IPS-11a (cell line): ENCODE results near the gene GCNT4.

Experiments used
- H3K4me3 ChIP-seq: one replicate; pipeline ENCODE4 v1.5.1; 2013; ENCODE audit warnings: low read depth, low read length, control low read depth

The GCNT4 gene

DNA sequence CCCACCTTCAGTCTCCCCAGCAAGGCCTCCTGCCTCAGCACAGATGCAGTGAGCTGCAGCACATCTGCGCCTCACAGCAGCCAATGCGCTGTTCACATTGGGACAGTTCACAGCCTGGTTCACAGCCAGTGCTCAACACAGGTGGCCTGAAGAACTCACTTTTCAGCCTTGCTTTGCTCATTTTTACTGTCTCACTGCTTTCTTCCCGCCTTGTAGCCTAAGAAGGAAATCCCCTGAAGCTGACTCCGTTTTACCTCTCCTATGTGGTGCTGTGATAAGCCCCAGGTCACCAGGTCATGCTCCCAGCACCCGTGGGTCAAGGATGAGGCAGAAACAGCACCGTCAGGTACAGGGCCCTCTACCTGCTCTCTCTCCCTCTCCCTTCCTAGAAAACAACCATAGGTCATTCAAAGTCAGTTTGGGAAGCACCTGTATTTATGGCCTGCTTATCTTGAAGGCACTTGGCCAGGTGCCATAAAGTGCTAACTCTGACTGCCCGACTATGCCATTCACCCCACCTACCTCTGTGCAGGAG, 1.1 kb downstream of the GCNT4 start:
- peak overlapping the region; percentile 18 for H3K4me3 ChIP-seq

DNA sequence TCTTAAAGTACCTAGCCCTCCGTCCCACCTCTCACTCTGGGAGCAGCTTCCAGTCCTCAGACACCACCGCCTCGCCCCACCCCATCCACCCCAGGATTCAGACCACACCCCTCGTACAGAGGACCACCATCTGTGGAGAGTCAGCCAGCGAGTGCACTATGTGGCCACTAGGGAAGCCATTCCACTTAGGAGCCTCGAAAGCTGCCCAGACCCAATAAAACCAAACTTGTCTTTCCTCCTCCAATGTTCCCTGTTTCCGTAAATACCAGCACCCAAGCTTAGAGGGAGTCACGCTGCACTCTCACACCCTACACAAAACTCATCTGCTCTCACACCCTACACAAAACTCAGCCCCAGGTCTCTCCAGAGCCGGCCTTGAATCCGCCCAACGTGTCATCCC, 1.9 kb downstream of the GCNT4 start:
- no peak overlapping the region for H3K4me3 ChIP-seq

DNA sequence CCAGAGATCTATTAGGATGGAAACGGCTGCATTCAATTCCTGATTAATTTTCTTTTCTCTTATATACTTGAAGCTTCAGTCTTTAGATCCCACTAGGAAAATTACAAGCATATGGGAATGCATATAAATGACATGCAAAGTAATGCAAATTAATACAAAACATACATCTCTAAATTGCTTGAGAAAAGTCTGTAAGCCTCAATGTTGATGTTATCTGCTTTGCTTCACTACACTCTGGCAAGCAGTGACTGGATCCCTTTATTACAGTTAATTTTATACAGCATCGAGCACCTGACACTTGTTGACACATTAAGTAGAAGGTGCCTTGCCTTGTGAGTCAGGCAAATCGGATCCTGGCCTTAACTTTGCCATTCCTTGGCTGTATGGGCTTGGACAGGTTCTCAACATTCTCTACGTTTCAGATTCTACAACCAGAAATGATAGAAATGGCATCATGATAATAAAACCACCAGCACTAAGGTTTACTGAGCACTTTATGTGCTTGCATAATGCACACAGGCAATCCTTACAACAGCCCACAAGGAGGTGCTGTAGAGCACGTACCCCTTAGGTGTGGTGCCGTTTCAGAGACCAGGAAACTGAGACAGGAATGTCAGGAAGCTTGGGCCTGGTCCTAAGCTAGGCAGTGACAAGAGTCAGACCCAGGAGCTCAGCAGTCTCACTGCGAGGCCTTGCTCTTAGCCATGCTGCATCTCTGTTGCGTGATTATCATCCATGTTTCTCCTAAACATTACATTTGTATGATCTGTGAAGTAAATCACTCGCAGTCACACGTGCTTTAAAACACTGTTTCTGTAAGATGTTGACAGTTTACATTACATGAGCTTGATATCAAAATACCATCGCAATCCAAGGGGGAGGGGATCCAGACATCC, 2.7 kb downstream of the GCNT4 start:
- no peak overlapping the region for H3K4me3 ChIP-seq

DNA sequence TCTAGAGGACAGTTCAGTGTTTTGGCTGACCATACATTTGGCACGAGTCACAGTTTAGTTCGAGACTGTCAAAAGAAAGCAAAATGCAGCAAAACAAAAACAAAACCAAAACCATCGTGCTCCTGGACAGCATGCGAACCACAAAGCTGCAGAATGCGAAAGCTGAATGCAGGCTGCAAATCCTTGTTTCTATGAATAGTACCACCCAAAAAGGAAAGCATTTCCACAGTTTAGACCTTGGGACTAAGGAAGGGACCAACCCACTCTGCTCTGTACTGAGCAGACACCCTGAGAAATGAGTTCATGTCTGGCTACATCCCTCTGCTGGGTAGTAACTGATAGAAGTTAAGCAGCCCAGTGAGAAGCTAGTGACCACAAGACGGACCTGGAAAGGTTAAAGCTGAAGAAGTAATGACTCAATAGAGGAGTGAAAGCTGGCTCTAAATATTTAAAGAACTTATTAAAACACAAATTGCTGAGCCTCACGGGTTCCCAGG, 3.9 kb downstream of the GCNT4 start:
- H3K4me3 ChIP-seq: no peak overlapping the region

DNA sequence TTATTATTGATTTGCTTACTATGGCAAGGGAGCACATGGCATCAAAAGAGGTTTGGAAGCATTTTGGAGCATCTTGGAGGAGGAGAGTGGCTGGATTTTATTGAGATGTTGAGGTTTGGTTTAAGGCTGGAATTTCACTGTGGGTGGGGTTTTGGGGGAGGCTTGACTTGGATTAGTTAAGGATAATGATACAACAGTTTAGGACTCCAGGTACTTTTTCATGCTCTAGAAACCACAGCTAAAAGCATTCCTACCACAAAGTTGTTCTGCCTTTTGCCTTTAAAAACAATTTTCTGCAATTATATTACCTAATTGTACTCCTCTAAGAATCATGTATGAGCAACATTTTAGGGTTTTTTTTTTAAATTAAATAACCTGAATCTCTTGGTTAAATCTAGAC, 5.0 kb downstream of the GCNT4 start:
- H3K4me3 ChIP-seq: no peak overlapping the region

DNA sequence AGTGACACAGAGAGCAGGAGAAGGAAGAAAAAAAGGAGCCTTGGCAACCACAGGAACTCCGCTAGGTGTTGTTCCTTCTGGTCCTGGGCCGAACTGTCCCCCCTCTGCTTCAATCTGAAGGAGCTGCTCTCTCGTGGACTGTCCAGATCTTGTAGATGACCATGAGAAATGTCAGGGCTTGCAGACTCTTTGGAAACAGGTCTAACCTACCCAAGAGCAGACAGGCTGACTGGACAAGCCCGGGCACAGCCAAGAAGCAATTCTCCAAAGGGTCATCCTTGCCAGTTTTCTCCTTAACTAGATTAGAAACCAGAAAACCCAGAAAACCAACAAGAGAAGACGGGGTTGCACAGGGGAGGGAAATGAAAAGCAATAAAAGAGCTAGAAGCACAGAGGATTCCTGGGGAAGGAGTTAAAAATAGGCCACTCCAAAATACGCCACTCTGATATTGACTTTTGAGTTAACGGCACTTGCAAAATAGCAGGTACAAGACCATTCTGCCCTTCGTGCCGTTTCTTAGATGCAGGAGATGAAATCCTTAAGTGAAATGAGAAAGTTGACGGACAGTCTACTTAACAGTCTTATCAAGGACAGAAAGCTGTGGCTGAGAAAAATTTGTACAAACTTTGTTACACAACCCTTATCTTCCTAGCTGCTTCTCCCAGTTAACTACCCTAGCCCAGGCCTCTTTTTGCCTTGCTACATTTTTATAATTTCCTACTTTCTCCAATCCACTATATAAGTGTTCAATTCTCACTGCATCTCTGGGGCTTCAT, 5.8 kb downstream of the GCNT4 start:
- no peak overlapping the region for H3K4me3 ChIP-seq

DNA sequence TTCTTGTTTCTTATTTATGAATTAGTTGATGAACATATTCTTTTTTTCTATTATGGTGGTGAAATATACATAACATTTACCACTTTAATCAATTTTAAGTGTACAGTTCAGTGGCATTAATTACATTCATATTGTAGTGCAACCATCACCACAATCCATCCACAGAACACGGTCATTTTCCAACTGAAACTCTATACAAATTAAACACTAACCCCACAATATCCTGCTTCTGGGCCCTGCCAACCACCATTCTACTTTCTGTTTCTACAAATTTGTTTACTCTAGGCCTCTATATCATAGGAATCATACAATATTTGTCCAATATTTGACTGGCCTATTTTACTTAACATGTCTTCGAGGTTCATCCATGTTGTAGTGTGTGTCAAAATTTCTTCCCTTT, 7.3 kb downstream of the GCNT4 start:
- H3K4me3 ChIP-seq: no peak overlapping the region

DNA sequence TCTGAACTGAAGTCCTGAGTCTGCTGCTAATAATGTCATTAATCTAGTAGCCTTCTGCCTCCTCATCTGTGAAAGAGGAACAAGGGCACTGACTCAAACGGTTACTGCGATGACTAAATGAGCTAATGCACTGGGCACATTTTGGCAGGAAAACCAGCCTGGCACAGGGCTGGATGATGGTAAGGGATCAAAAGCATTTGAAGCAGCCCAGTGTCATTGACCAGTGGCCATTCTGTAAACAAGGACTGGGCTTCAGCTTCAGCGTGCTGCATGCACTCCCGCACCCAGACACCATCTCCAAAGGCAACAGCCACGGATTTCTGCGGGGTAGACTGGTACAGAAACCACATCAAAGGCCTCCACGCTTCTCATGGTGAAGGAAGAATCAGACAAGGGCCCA, 8.0 kb downstream of the GCNT4 start:
- H3K4me3 ChIP-seq: no peak overlapping the region

DNA sequence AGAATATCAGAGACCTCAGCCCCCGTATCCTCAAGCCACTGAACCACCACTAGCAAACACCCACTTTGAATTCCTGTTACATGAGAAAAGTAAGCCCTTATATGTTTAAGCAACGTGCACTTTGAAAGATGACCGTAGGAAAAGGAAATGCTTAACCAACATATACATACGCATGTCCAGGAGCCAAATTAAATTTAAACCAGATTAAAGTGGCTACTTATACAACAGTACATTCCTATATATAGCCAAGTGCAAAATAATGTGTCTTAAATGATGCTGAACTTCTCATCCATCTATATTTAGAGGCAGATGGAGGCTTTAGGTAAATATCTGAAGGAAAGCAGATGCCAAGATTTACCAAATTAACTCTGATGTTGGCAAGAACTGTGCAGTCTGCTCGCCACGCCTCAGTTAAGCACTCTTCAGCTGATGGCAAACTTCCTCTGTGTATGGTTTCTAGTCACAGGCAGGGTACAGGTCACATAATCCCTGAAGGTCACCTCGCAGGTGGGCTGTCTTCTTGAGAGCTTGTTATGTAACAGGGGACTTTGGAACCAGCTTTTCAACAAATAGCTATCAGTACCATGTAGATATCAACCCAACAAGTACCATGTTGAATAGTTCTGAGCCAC, 8.6 kb downstream of the GCNT4 start:
- no peak overlapping the region for H3K4me3 ChIP-seq

DNA sequence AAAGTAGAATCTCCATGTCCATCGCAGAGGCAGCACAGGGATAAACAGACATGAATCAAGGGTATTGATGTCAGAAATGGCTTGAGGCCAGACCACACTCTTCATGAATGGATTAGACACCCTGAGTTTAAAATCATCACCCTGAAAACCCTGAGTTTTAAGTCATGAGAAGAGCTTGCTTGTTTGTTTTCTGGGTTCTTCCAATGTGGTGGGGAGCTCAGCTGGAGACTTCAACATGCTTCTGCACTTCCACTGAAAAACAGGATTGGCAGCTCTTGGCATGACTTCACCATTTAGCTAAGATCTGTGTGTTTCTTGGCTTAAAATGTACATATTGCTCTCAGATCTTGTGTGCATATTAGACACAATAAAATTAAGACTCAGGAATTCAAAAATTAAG, 9.8 kb downstream of the GCNT4 start:
- H3K4me3 ChIP-seq: no peak overlapping the region

DNA sequence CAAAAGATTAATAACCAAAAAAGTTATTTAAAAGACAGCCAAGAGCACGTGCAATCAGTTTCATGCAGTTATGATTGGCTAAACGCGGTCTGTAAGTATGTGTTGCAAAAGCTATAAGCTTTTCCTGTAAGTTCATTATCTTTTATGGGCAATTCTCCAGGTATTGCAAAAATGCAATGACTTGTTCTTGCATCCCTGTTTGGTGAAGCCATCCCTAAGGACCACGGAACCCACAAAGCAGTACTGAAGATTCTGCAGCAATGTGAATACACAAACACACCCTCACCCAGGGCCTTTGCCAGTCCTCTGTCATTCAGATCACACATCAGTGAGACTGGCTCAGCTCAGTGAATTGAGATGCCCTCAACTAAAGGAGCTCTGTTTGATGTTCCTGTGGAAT, 11.4 kb downstream of the GCNT4 start:
- H3K4me3 ChIP-seq: no peak overlapping the region

DNA sequence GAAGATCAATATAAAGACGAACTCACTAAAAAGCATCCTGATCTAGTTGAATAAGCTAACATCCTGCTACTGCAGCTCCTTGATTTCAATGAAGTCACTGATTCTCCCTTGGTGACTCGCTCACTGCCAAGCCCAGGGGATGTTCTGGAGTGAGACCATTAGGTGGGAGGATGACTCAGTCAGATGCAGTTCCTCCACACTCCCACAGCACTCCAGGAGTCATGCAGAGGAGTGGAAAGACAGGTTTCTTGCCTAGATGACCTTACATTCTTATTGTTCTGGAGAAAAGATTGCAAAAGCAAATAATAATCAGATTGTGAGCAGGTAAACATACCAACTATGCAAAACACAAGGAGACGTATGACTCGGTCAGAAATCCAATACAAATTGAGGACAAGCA, 15.3 kb downstream of the GCNT4 start:
- H3K4me3 ChIP-seq: no peak overlapping the region

DNA sequence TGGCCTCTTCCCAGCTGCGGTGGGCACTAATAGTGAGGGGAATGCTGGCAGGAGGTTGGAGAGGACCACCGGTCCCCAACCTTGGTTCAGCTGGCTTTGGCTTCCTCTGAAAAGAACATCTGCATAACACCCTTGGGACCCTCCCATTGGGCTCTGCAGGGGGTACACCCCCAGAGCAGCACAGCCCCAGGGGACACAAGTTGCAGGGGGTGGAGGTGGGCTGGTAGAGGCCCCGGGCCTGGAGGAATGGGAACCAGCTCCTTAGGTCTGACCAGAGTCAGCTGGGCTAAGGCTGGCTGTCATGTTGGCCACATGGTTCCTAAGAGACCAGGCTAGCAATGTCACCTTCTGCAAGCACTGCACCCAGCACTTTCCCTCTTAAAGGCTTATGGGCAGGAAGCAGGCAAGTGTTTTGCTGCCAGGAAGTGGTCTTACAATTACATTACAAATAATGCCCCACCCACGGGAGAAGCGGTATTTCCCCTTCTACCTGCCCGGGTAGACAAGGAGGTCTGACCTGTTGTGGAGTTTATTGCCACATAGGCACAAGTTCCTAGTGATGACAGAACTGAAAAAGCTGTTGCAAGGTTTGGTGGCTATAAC, 18.1 kb downstream of the GCNT4 start:
- no peak overlapping the region for H3K4me3 ChIP-seq

DNA sequence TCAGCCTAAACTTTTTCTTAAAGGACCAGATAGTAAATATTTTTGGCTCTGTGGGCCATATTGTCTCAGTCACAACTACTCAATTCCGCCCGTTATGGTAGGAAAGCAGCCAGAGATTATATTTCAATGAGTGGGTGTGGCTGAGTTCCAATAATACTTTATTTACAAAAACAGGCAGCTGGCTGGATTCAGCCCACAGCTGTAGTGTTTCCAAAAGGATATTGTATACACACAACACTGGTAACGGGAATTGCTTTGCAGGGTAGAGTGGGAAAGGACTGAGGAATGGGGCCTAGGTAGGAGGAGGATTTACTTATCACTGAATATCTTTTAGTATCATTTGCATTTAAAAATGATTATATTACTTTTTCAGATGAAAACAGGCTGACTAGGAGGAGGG, 21.0 kb downstream of the GCNT4 start:
- no peak overlapping the region for H3K4me3 ChIP-seq

DNA sequence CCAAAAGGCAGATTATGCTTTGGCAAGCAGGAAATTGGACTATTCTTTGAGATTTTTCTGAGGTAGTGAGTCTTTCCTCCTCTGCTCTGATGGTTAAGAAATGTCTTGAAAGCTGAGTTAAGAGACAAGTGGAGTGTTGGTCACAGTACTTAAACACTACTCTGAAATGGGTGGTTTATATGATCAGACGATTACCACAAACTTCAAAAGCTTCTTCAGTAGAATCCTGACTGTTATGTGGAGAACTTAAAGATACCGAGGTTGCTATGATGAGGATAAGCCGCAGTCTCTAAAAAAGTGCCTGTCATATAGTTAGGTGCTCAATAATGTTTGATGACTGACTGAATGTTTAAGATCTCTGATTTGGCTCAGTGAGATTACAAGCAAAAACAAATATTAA, 24.3 kb downstream of the GCNT4 start:
- no peak overlapping the region for H3K4me3 ChIP-seq

DNA sequence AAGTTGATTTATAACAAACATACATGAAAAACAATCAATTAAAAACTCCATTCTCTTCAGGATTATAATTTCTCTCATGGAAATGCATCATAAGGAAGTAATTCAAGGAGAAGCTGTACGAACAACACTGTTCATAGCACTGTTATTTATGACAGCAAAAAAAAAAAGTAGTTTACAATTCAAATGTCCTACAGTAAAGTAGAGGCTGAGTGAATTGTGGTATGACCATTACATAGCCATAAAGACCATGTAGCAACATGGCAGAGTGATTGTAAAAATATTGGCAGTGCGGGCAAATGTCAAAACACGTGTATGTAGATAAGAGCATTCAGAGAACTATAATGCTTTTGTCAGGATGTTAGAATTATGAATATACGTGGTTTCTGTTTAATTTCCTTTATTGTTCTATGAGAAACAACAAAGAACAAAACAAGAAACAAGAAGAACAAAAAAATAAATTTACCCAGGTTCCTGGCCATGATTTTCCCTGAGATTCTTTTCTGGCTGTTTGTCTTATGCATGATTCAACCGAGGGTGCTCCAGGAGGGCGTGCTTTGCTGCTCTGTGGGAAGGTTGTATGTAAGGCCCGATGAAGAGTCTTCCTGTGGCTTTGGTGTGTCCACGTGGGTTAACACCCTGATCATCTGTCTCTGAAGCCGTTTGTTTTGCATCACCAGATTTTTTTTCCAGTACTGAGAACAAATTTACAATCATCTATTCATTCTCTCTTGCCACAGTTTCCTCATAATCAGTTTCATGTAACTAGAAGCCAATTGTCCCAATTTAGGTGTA, 28.8 kb downstream of the GCNT4 start:
- no peak overlapping the region for H3K4me3 ChIP-seq

DNA sequence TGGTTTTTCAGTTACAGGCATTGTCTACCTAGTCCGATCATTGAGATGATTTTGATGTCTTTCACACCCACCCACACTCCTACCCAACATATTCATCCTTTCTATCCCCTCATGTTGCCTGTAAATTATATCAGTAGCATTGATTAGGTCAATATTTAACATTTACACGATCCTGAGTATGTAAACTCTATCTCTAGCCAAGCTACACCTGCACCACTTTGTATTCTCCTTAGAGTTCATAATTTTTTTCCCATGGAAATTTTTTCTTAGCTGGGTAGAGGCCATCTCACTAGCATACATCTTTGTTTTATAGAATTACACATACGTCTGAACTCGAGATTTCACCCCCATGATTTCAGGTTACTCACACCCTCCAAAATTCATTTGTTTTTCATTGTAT, 30.6 kb downstream of the GCNT4 start:
- no peak overlapping the region for H3K4me3 ChIP-seq

DNA sequence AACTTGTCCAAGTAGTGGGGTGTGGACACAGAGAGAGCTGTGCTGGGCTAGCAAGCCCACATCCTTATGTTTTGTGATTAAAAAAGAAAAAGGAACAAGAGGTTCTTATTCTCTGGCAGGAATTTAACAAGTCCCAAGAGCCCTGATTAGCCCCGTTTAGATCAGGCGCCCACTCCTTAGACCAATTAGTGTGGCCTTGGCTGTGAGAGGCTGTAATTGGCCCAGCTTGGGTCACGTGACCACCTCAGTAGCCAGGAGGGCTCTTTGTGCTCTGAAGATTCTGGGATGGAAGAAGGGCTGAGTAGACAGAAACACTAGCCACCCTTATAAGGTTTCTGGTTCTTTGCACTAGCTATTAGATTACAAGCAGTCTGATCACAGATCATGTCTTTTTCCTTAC, 31.1 kb downstream of the GCNT4 start:
- no peak overlapping the region for H3K4me3 ChIP-seq

DNA sequence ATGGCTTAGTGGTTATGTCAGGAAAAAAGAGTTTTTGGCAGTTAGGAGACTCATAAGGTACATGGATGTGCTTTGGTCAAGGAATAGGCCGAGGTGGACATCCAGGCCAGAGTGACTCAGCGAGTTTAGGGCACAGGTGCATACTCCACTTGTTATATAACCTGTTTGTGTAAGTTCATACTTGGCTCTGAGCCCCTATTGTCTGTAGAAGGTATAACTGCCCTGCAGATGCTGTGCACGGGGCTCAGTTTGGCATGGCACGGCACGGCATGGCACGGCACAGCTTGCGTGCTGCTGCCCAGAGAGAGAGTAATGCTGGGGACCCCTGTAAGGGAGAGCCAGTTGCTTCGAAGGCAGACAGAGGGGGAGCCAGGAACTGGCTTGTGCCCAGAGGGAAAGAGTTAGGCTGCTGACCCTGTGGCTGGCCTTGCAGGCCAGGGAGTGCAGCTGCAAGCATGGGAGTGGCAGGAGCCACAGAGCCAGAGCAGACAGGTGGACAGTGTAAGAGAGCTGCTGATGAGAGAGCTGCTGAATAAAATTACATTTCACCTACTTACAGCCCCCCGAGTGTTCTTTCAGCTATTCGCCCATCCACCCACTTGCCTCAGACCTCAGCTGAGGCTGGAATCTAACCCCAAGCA, 32.2 kb downstream of the GCNT4 start:
- no peak overlapping the region for H3K4me3 ChIP-seq
